Measurements from ENCODE around the gene LRRC4B. TPM values are rescaled to one million over a fixed set of nuclear protein-coding genes. Genes with fewer than 3 reads are reported as not detected.

LRRC4B gene
- total and polyA plus RNA-seq, 2 of the 8 experiments (the other 6 are each of a cell fraction or from before 2014, with no cell fraction given), result 13.4 to 21.2 TPM

GRCh38 chr19:50508843-50509190 is 59.4 kb downstream of the LRRC4B start:
- peaks cover 0 to 1% of the 10 kb centered on the region in 2 experiments for H4K20me1 ChIP-seq (replicated peaks in 1 of 2; ENCODE audit: control insufficient read depth in 1 of 2, insufficient read depth in 2 of 2, low read length in 2 of 2)
- no peaks in the 10 kb centered on the region for H3K36me3 ChIP-seq (ENCODE audit: control insufficient read depth in 2 of 4, insufficient read depth in 4 of 4, low read length in 3 of 4)
- H2BK12ac ChIP-seq (ENCODE audit: low read depth, low read length), result no peak overlapping the region
- no peaks in the 10 kb centered on the region; the same call in 1 of the 2 replicates for H3K23me2 ChIP-seq (ENCODE audit: low read depth, low read length)
- ChIA-PET CTCF (ENCODE audit: partially characterized antibody) (interaction anchor here (0.6 to 4.0 kb wide), 8 partner anchors 10 to 581 kb away, joined by 3 to 17 read pairs (median 5); no protein-coding TSS in a partner anchor), POLR2A (ENCODE audit: partially characterized antibody) (interaction anchor here (1.0 to 2.0 kb wide), 2 partner anchors 8 to 20 kb away, joined by 3 to 4 read pairs; no protein-coding TSS in a partner anchor)
- no peak overlapping the region for H4K5ac ChIP-seq (ENCODE audit: insufficient read length, low read depth, low read length)
- peaks cover 0 to 18% (median 12%) of the 10 kb centered on the region in 4 experiments; a peak in 5 of 7 replicates for H3K27me3 ChIP-seq (replicated peaks in 1 of 4; ENCODE audit: control insufficient read depth in 3 of 4, extremely low read depth in 1 of 4, insufficient read depth in 3 of 4, low read length in 3 of 4)
- H3K23ac ChIP-seq (ENCODE audit: insufficient read length), result no peak overlapping the region
- H3K4ac ChIP-seq (replicated peaks; ENCODE audit: insufficient read length, low read depth, low read length), result no peak overlapping the region
- H3K79me1 ChIP-seq (ENCODE audit: low read depth, low read length), result no peaks in the 10 kb centered on the region; the same call in 1 of the 2 replicates
- no peak overlapping the region for H3K9ac ChIP-seq (replicated peaks in 1 of 4; ENCODE audit: extremely low read depth in 1 of 4, low read depth in 3 of 4, low read length in 3 of 4)
- H4K91ac ChIP-seq (replicated peaks; ENCODE audit: insufficient read length, low read length), result no peak overlapping the region
- no peak overlapping the region for H3K14ac ChIP-seq (ENCODE audit: insufficient read length)
- H3K79me2 ChIP-seq (ENCODE audit: control insufficient read depth in 1 of 2, insufficient read depth in 2 of 2, low read length in 2 of 2), result no peaks in the 10 kb centered on the region
- H2AK5ac ChIP-seq (ENCODE audit: low read depth, low read length), result no peak overlapping the region
- FAIRE-seq, result no peak
- H4K8ac ChIP-seq (ENCODE audit: extremely low read depth, insufficient read depth, low read length), result no peak overlapping the region
- no peaks in the 10 kb centered on the region for H3K9me3 ChIP-seq (ENCODE audit: insufficient read depth in 2 of 2, low read depth in 1 of 2, low read length in 1 of 2)
- H3K56ac ChIP-seq (replicated peaks; ENCODE audit: insufficient read length, low read depth, low read length), result no peak overlapping the region
- H2BK5ac ChIP-seq (ENCODE audit: low read depth, low read length), result no peak overlapping the region
- peaks cover 0 to 6% (median 3%) of the 10 kb centered on the region in 4 experiments; a peak in 4 of 7 replicates for H3K4me1 ChIP-seq (replicated peaks in 1 of 4; ENCODE audit: control insufficient read depth in 3 of 4, insufficient read depth in 4 of 4, low read length in 3 of 4)
- no peak overlapping the region for H2BK20ac ChIP-seq (ENCODE audit: low read length)
- H3K18ac ChIP-seq (ENCODE audit: extremely low read depth, low read length), result no peak overlapping the region
- no peak overlapping the region for H3K4me2 ChIP-seq (ENCODE audit: insufficient read depth in 1 of 2, low read depth in 2 of 2, low read length in 2 of 2)
- no peak overlapping the region for H3K4me3 ChIP-seq (ENCODE audit: extremely low read depth in 1 of 4, insufficient read depth in 2 of 4, low read depth in 3 of 4, low read length in 4 of 4)
- no peak for DNase-seq (ENCODE audit: low read depth in 1 of 2, low spot score in 2 of 2)
- WGBS, 2 experiments (ENCODE audit: extremely low coverage in 1 of 2, insufficient coverage in 1 of 2, insufficient read length in 1 of 2, insufficient replicate concordance in 2 of 2, low coverage in 1 of 2, low lambda C conversion rate in 2 of 2, missing lambda C conversion rate in 1 of 2), result 79% methylated on average over 3 of the region's 3 CpGs; no CpG with 5 or more reads in 1 of the 2 experiments
- H2AFZ ChIP-seq (ENCODE audit: low read length), result no peak overlapping the region
- no peak overlapping the region for H3K27ac ChIP-seq (ENCODE audit: low read depth, low read length)
- no peak overlapping the region for H2BK15ac ChIP-seq (ENCODE audit: low read length)
- H2BK120ac ChIP-seq (replicated peaks; ENCODE audit: low read depth, low read length), result no peak overlapping the region
- no peak for TF ChIP-seq EGR1 (IDR thresholded peaks at IDR 0.05; ENCODE audit: borderline replicate concordance, low read depth, low read length)
- no peak for TF ChIP-seq SIRT6 (IDR thresholded peaks at IDR 0.05; ENCODE audit: low read length)
- no peak for TF ChIP-seq RXRA (IDR thresholded peaks at IDR 0.05; ENCODE audit: insufficient read depth, low read depth, low read length)
- no peak for TF ChIP-seq ZNF274 (IDR thresholded peaks at IDR 0.05; ENCODE audit: borderline replicate concordance, extremely low read depth, low read length)
- TF ChIP-seq KDM1A (IDR thresholded peaks at IDR 0.05; ENCODE audit: borderline replicate concordance, low read length), result no peak
- no peak for TF ChIP-seq MAFK (IDR thresholded peaks at IDR 0.05; ENCODE audit: low read depth, low read length)
- TF ChIP-seq CTCF (IDR thresholded peaks at IDR 0.05; ENCODE audit: control extremely low read depth in 1 of 3, insufficient read depth in 1 of 3, low read depth in 1 of 3, low read length in 3 of 3), result no peak
- no peak for TF ChIP-seq JUND (IDR thresholded peaks at IDR 0.05; ENCODE audit: low read length)
- TF ChIP-seq JUN (IDR thresholded peaks at IDR 0.05; ENCODE audit: low read depth, low read length), result no peak
- TF ChIP-seq CBX8 (IDR thresholded peaks at IDR 0.05; ENCODE audit: borderline replicate concordance, low read depth, low read length), result no peak
- TF ChIP-seq TAF1 (IDR thresholded peaks at IDR 0.05; ENCODE audit: low read depth, low read length), result no peak
- TF ChIP-seq BRCA1 (IDR thresholded peaks at IDR 0.05; ENCODE audit: low read depth, low read length), result no peak
- TF ChIP-seq TCF12 (IDR thresholded peaks at IDR 0.05; ENCODE audit: low read depth, low read length), result no peak
